GM19023 (cell line): Measurements from ENCODE around the gene TSPAN14.
A peak's percentile ranks its signal among the peaks of the same experiment; 100 is the strongest.
"Not testable (repeated sequence)": the region's sequence is repeated elsewhere in the genome, so short reads cannot be mapped to it uniquely, and the experiment has no call there.

Experiments used
- ATAC-seq: cut with Tn5 transposase; IDR thresholded peaks from one replicate; pipeline ENCODE4 v1.9.1; 2021; ENCODE audit warnings: mild to moderate bottlenecking, moderate library complexity; ENCODE audit not compliant: unreplicated experiment

The TSPAN14 gene

DNA sequence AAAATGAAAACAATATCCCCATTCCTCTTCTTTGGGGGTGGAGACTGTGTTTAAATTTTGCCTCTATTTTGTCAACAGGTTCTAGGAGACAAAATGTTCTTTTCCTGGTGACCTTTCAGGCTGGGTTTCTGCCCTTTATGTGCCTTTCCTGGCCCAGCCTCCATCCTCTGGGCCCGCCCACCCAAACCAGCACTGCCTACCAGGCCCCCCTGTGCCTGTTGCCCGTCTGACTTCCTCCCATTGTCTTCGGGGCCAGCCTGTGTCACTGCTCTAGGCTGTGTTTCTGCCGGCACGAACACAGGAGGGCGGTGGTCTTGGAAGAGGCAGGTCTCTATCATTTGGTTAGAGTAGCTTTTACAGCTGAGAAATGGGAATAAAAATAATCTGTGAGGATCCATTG lies 13.9 kb downstream of the TSPAN14 start:
- no peak for ATAC-seq

DNA sequence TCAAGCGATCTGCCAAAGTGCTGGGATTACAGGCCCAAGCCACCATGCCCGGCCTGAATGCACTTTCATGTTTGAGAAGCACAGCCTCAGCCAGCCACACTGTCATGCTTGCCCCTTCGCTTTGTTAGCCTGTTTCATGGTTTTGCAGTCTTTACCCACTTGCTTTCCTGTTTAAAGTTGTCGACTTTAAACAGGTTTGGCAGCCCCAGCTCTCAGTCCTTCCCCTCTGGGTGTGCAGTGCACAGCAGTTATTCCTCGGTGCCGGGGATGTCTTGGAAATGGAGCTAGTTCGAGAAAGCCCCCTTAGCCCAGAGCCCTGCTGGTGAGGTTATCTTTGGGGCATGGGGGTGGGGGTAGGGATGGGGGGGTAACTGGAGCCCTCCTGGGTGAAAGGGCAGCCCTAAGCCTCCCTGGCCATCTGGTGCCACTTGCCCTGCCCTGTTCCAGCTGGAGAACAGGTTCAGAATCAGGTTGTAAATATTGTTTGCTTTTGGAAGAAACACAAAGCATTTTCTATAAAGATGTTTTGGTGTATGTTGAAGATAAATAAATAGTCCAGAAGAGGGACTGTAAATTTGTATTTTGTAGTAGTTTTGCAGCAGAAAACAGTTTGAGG lies 14.8 kb downstream of the TSPAN14 start:
- no peak for ATAC-seq

DNA sequence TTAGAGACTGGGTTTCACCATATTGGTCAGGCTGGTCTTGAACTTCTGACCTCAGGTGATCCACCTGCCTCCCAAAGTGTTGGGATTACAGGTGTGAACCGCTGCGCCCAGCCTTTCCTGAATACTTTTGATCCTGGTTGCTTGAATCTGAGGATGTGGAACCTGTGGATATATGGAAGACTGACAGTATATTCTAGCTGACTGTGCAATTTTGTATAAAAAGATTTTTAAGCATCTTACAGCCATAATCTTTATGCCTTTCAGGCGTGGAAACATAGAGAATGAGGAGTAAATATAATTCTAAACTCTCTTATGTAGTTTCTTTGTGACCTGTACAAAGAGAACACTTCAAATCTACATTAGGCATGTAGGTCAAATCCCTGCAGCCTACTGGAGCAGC lies 16.2 kb downstream of the TSPAN14 start:
- ATAC-seq = no peak

DNA sequence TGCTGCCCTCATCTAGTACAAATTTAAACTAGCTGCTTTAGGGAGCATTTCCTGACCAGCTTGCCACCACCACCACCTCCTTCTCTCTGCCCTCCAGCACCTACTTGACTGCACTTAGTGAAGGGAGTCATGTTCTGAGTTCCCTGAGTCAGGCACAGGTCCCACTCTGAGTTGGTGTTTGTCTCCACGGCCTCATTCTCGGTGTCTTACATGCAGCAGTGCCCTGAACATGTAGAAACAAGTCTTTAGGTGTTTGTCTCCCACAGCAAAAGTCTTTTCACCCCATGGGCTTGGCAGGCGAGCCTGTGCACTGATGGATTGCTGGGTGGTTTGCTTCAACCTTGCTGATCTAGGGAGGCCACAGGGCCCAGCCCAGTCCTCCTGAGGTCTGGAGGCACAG lies 16.9 kb downstream of the TSPAN14 start:
- ATAC-seq = no peak

DNA sequence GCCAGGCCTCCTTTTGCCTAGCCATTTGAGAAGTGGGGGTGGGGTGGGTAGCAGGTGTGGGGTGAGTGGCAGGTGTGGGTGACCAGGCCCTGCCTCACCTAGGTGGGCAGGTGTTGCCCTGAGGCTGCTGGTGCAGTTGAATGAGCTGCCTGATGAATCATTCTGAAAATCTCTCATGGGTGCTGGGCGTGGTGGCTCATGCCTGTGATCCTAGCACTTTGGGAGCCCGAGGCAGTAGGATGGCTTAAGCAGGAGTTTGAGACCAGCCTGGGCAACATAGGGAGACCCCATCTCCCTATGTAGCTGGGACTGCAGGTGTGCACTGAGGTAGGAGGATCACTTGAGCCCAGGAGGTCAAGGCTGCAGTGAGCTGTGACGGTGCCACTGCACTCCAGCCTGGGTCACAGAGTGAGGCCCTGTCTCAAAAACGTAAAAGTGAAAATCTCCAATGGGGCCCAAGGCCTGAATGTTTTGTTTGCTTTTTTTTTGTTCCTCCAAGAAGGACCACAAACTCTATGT lies 17.7 kb downstream of the TSPAN14 start:
- ATAC-seq = peak; percentile 60

DNA sequence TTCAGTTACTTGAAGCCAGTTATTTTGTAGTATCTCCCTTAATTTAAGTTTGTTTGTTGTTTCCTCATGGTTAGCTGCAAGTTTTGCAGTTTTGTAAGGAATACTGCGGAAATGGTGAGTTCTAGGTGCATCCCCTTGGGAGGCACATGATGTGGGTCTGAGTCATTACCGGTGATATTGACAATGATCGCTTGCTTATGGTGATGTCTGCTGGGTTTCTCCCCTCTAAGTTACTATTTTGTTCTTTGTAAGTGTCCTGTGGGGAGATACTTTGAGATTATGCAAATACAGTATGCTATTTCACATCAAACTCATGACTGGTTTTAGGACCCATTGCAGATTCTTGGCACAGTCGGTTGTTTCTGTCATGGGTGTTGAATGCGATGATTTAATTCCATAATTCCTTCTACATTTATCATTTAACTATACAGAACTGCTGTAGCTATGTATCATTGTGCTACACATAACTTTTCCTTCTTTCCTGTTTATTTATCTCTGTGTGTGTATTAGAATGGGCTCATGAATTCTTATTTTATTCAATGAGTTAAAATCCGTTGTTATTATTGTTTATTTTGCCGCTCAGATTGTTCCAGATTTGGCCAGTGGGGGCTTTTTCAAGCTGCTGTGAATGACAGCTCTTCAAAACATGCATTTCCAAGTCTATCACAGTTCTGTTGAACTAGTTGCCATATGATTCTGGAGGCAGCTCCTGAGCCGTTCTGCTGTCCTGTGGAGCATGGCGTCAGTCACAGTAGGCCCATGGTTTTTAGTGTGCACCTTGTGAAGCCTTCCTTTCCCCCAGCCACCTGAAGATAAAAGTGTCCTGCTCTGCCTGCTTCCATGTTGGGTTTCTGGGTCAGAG lies 18.4 kb downstream of the TSPAN14 start:
- ATAC-seq = peak; percentile 91

DNA sequence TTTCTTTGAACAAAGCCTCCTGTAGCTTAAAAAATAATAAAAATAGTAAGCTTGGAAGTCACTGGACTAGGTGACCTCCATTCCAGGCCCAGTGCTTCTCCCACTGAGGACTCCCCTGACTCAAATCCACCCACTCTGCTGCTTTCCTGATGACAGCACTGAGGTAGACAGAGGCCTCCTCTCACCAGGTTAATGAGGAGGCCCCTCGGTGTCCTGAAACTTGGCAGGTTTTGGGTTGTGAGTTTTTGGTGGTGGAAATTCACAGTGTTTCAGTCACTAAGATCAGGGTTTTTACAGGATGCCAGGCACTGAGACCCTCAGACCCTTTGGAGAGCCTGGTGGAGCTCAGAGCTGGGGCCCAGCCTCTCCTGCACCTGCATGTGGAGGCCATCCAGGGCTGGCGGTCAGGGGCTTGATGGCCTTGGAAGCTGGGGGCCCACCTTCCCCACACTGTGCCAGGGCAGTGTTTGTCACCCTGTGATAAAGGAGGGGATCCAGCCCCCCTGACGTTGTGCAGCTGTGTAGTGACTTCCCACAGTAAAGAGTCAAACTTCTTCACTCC lies 19.1 kb downstream of the TSPAN14 start:
- no peak for ATAC-seq

DNA sequence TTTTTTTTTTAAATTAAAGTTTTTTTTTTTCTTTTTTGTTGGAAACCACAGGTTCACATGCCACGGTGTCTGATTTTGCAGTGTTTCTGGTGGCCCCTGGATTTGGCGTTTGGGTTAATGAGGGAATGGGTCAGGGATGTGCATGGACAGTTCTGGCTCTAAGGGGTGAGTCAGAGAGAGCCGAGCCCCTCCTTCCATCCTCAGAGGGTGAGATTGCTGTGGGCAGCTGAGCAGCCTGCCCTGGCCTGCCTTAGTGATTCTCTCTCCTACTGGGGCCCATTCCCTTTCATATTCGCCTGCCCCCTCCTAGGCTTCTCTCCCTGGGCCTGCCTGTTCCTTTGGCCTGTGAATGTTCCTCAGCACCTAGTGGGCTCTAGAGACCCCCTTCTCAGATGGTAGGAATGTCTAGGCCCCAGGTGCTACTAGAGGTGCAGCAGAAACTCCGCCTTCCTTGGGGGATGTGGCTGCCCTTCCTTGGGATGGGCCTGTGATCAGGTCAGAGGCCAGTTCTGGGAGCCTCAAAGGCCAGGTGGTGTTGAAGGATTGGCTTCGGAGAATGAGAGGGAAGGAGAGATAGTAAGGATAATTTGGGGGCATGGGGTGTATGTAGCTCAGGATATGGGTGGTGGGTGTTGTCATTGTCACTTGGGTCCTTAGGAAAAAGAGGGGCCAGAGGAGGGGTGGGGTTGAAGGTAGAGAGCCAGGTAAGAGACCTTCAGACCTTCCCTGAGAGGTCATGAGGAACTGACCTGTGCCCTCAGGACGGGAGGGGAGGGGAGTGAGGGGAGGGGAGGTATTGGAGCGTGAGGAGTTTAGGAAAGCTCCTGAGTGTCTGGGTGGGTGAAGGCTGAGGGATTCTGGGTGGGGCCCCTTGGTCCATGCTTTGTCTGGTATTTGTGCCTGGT lies 19.8 kb downstream of the TSPAN14 start:
- no peak for ATAC-seq

DNA sequence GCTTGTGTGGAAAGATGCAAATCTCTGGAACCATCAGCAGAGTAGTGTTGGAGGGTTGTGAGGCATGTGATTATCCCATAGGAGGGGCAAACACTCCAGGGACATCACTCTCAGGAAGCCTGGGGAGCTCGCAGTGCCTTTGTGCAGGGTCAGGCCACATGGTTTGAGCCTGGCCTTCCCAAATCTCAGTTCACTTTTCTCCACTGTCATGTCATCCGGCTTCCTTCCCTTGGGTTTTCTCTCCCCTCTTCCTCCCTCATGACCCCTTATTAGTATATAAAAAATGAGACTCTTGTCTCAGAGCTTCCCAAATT lies 20.4 kb downstream of the TSPAN14 start:
- no peak for ATAC-seq

DNA sequence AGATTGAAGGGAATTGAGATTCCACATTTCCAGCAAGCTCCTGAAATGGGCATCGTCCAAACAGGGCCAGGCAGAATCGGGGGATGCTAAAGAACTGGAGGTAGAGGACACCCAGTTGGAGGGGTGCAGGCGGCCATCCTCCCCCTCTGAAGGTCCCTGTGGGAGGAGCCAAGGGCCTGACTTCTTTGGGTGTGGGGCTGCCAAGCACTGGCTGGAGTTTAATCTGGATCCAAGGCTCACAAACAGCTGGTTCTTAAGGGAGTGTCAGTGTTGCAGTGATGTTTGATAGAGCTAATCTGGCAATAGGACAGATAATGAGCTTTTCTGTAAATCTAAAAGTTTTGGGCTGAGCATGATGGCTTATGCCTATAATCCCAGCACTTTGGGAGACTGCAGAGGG lies 20.8 kb downstream of the TSPAN14 start:
- ATAC-seq = no peak

DNA sequence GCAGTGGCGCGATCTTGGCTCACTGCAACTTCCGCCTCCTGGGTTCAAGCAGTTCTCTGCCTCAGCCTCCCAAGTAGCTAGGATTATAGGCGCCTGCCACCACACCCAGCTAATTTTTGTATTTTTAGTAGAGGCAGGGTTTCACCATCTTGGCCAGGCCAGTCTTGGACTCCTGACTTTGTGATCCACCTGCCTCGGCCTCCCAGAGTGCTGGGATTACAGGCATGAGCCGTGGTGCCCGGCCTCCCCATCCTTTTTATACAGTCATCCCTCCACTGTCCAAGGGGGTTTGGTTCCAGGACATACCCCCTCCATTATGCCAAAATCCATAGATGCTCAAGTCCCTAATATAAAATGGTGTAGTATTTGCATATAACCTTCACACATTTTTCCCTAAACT lies 21.5 kb downstream of the TSPAN14 start:
- ATAC-seq = not testable (repeated sequence)

DNA sequence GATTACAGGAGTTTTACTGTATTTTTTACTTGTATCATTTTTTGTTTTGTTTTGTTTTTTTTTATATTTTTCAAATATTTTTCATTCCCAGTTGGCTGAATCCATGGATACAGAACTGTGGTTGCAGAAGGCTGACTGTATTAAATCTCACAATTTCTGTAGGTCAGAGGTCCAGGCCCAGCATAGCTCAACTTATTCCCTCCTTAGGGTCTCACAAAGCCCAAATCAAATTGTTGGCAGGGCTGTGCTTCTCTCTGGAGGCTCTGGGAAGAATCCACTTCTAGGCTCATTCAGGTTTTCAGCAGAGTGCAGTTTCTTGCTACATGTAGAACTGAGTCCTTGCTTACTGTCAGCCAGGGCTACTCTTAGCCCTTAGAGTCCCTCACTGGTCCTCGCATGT lies 22.6 kb downstream of the TSPAN14 start:
- no peak for ATAC-seq

DNA sequence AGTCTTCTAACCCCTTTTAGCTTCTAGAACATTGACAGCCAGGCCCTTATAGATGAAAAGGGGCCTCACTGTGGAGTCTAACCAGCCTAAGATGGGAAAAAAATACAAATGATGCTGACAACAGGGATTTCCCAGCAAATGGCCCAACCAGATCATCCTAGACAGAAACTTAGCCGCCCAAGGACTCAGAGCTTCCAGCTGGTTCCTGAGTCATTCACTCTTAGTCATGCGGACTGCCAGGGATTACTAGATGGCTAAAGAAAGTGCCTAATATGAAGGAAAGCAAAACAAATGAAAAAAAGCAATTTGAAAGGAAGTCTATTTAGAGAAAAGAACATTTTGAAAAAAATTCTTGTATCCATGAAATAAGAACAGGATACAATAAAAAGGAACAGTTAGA lies 23.7 kb downstream of the TSPAN14 start:
- no peak for ATAC-seq

DNA sequence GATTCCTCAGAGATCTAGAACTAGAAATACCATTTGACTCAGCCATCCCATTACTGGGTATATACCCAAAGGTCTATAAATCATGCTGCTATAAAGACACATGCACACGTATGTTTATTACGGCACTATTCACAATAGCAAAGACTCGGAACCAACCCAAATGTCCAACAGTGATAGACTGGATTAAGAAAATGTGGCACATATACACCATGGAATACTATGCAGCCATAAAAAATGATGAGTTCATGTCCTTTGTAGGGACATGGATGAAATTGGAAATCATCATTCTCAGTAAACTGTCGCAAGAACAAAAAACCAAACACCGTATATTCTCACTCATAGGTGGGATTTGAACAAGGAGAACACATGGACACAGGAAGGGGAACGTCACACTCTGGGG lies 26.3 kb downstream of the TSPAN14 start:
- not testable (repeated sequence) for ATAC-seq

DNA sequence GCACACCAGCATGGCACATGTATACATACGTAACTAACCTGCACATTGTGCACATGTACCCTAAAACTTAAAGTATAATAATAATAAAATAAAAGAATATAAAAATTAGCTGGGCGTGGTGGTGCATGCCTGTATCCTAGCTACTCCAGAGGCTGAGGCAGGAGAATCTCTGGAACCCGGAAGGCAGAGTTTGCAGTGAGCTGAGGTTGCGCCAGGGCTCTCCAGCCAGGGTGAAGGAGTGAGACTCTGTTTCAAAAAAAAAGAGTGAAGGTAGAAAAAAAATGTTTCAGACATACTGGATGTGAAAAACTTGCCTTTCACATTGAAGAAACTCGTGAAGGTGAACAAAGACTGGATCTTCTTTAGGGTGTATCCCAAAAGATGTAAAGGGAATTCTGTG lies 26.7 kb downstream of the TSPAN14 start:
- ATAC-seq = no peak

DNA sequence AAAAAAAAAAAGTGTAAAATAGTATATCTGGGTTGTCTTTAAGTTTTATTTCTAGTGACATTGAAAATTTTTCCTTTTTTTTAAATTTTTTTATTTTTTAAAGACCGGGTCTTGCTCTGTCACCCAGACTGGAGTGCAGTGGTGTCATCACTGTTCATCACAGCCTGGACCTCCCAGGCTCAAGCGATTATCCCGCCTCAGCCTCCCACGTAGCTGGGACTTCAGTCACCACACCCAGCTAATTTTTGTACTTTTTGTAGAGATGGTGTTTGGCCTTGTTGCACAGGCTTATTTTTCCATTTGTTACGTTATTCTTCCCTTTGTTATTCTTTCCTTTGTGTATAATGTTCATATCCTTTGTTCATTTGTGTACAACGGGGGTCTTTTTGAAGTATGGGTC lies 30.1 kb downstream of the TSPAN14 start:
- no peak for ATAC-seq

DNA sequence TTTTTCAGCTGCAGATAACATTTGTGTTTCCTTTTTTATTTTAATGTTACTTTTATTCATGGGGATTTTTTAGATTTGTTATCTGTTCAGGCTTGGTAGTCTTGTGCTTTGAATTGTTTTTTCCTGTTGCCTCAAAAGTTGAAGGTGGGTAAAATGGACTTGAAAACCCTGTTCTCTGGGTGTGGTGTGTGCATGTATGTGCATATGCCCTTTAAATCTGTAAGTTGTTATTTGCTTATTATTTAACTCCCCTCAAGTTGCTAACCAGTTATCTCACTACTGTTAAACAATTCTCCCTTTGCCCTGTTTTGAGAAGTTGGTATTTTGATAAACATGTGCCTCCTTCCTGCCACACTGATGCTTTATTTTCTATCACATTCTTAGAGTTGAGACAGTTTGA lies 30.6 kb downstream of the TSPAN14 start:
- no peak for ATAC-seq

DNA sequence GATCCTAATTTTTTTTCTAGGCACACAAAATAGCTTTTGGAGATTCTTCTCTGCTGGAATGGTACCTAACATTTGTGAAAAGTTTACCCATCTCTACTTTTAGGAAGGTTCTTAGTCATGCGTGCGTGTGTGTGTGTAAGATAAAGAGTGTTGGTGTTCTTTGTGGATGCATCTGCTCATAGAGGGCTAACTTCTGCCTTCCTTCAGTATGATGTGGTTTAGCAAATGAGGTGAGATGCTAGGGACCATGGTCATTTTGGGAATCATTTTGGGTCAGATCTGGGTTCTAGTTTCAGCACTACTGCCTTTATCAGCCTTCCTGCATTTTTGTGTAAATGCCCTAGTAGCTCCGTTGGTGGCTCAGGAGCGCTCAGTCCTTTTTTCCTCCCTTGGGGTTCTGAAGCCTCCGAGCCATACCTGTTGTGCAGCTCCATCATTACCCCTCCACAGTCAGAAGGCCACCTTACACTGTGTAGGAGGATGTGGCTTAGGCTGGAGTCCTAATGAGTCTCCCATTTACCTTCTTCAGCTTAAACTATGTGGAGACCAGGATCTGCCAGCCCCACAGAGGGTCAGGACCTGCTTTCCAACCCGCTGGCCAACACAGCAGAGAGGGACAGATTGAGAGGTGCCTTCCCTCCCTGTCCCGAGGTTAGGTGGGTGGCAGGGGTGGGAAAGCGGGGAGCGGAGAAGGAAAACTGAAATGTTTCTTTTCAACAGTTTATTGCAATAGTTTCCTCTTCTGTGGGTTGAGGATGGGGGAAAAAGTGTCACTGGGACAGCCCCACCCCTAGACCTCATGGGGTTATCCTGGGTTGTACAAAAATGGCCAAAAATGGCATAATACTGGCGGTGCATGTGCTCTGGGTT lies 31.2 kb downstream of the TSPAN14 start:
- no peak for ATAC-seq

DNA sequence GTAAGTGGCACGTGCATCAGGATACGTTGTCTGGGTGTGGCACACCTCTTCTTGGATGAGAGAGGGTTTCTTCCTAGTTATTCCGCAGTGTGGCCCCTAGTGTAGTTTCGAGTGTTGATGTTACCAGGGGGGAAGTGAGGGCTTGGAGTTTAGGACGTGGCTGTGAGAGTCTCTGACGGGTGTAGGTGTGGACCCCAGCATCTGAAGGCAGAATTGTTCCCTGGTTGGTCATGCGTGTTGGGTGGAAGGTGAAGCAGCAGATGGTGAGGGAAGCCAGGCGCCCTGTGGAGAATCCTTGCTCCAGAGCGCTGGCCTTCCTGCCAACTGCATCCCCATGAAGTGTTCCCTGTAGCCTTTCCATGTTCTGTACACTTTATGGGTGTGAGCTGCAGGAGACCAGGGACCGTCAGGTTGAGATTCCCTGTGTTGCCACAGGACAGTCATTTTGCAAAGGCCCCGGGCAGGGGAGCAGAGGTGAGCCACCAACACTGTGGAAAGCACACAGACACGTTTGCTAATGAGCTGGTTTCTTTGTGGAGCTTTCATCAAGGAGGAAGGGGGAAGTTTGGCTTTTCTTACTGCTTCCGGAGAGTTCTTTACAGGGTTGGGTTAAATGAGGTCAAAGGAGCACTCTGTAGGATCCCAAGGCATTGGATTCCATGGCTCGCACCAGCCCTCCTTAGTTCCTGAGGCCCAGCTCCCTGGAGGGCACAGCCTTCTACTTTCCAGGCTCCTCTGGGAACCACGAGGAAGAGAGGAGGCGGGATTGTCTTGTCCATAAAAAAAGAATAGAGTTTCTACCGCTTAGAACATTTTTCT lies 32.0 kb downstream of the TSPAN14 start:
- no peak for ATAC-seq
